Trophoblast cell (in vitro differentiated cells and primary cell): Measurements from ENCODE around the gene ALK.
A peak's percentile ranks its signal among the peaks of the same experiment; 100 is the strongest.

ENCODE experiments used
- DNase-seq, 2 donors: peaks; one replicate each; pipeline ENCODE4 v3.0.0-alpha.2; 2016
- H2AFZ ChIP-seq: 2 replicates; pipeline ENCODE4 v1.6.1; 2013; ENCODE audit warnings: low read length, moderate library complexity, mild to moderate bottlenecking; ENCODE audit not compliant: insufficient read depth, poor library complexity
- H2AK5ac ChIP-seq: 2 replicates; pipeline ENCODE4 v1.6.1; 2013; ENCODE audit warnings: mild to moderate bottlenecking, low read length
- H2BK120ac ChIP-seq: 2 replicates; pipeline ENCODE4 v1.6.1; 2013; ENCODE audit warnings: low read length, mild to moderate bottlenecking, moderate library complexity; ENCODE audit not compliant: insufficient read depth, poor library complexity
- H2BK12ac ChIP-seq: 2 replicates; pipeline ENCODE4 v1.6.1; 2013; ENCODE audit warnings: mild to moderate bottlenecking, low read length, moderate library complexity
- H2BK5ac ChIP-seq: 2 replicates; pipeline ENCODE4 v1.6.1; 2013; ENCODE audit warnings: low read length, low read depth, moderate library complexity, mild to moderate bottlenecking; ENCODE audit not compliant: poor library complexity
- H3K14ac ChIP-seq: 2 replicates; pipeline ENCODE4 v1.6.1; 2013; ENCODE audit warnings: mild to moderate bottlenecking, low read length
- H3K18ac ChIP-seq: 2 replicates; pipeline ENCODE4 v1.6.1; 2013; ENCODE audit warnings: mild to moderate bottlenecking, low read length
- H3K23ac ChIP-seq: 2 replicates; pipeline ENCODE4 v1.6.1; 2013; ENCODE audit warnings: low read length
- H3K27ac ChIP-seq: 2 replicates; pipeline ENCODE4 v1.5.1; 2013; ENCODE audit warnings: low read depth, mild to moderate bottlenecking, inconsistent platforms, low read length, moderate library complexity
- H3K27me3 ChIP-seq: 2 replicates; pipeline ENCODE4 v1.6.1; 2013; ENCODE audit warnings: inconsistent platforms, mild to moderate bottlenecking, low read length, moderate library complexity; ENCODE audit not compliant: insufficient read depth
- H3K36me3 ChIP-seq, 2 experiments: 1 replicate in 1 of 2; 2 replicates in 1 of 2; pipeline ENCODE4 v1.6.1; 2013; ENCODE audit warnings: low read length in 2 of 2, mild to moderate bottlenecking in 2 of 2, moderate library complexity in 1 of 2; ENCODE audit not compliant: insufficient read depth in 2 of 2, control insufficient read depth in 1 of 2
- H3K4ac ChIP-seq: 2 replicates; pipeline ENCODE4 v1.6.1; 2013; ENCODE audit warnings: low read depth, mild to moderate bottlenecking, low read length, moderate library complexity
- H3K4me1 ChIP-seq, 2 experiments: 1 replicate in 1 of 2; 2 replicates in 1 of 2; pipeline ENCODE4 v1.6.1; 2013; ENCODE audit warnings: low read length in 2 of 2, mild to moderate bottlenecking in 2 of 2, moderate library complexity in 1 of 2; ENCODE audit not compliant: insufficient read depth in 2 of 2, control insufficient read depth in 1 of 2
- H3K4me2 ChIP-seq: 2 replicates; pipeline ENCODE4 v1.6.1; 2013; ENCODE audit warnings: inconsistent platforms, mild to moderate bottlenecking, low read length, moderate library complexity
- H3K4me3 ChIP-seq: 2 replicates; pipeline ENCODE4 v1.5.1; 2013; ENCODE audit warnings: mild to moderate bottlenecking, low read depth, low read length, inconsistent platforms
- H3K79me1 ChIP-seq: one replicate; pipeline ENCODE4 v1.6.1; 2013; ENCODE audit warnings: low read length
- H3K79me2 ChIP-seq: 2 replicates; pipeline ENCODE4 v1.6.1; 2013; ENCODE audit warnings: low read length, mild to moderate bottlenecking; ENCODE audit not compliant: control insufficient read depth, insufficient read depth, poor library complexity
- H3K9ac ChIP-seq: 2 replicates; pipeline ENCODE4 v1.6.1; 2013; ENCODE audit warnings: mild to moderate bottlenecking, low read length
- H3K9me3 ChIP-seq: 2 replicates; pipeline ENCODE4 v1.6.1; 2013; ENCODE audit warnings: low read depth, mild to moderate bottlenecking, control low read depth, inconsistent platforms, low read length; ENCODE audit not compliant: insufficient read depth
- H4K12ac ChIP-seq: 2 replicates; pipeline ENCODE4 v1.6.1; 2013; ENCODE audit warnings: low read depth, mild to moderate bottlenecking, low read length, moderate library complexity
- H4K8ac ChIP-seq: 2 replicates; pipeline ENCODE4 v1.6.1; 2013; ENCODE audit warnings: low read depth, mild to moderate bottlenecking, low read length, moderate library complexity
- H4K91ac ChIP-seq: one replicate; pipeline ENCODE4 v1.6.1; 2013; ENCODE audit warnings: low read depth, mild to moderate bottlenecking, low read length, moderate library complexity
- WGBS: extraction: QIAGEN DNeasy Blood & Tissue Kit; methylation state at CpG from one replicate; pipeline ENCODE4 v1.1.7; 2013; ENCODE audit warnings: missing lambda C conversion rate; ENCODE audit not compliant: insufficient read length, insufficient coverage; ENCODE audit errors: extremely low coverage; 5-methylcytosine and 5-hydroxymethylcytosine counted together

Gene ALK

DNA sequence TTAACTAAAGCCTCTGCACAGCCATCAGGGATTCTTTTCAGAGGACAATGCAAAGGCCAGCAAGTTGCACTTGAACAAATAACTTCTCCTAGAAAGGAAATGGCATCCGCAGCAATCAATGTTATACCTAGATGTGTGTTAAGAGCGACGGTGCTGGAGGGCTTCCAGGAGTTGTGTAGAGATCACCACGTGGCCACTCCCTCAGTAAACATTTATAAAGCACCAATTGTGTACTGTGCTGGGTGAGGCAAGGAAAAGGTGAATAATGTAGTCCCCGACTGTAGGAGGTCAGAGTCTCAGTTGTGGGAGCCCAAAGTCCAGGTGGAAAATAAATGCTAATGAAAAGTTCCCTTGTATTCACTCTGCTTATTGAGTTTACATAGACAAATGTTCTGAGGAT is 135.0 kb downstream of the ALK start:
- Histone ChIP-seq H4K8ac (no peak overlapping the region), H3K4me3 (no peak overlapping the region), H3K4me2 (no peak overlapping the region), H3K79me1 (no peaks in the 10 kb centered on the region), H3K9ac (no peak overlapping the region), H3K23ac (no peak overlapping the region), H2AK5ac (no peak overlapping the region), H2BK12ac (no peak overlapping the region), H3K27ac (no peak overlapping the region), H3K14ac (no peak overlapping the region), H2BK120ac (no peak overlapping the region), H3K36me3 (no peaks in the 10 kb centered on the region), H4K12ac (no peak overlapping the region), H4K91ac (no peak overlapping the region), H3K79me2 (no peaks in the 10 kb centered on the region), H3K27me3 (no peaks in the 10 kb centered on the region), H2BK5ac (no peak overlapping the region), H3K4ac (no peak overlapping the region), H3K9me3 (no peaks in the 10 kb centered on the region), H3K18ac (no peak overlapping the region), H3K4me1 (peaks cover 4% of the 10 kb centered on the region in 2 experiments), H2AFZ (no peak overlapping the region)
- WGBS = no CpG with 5 or more reads among the region's 5 CpGs
- DNase-seq = no peak

DNA sequence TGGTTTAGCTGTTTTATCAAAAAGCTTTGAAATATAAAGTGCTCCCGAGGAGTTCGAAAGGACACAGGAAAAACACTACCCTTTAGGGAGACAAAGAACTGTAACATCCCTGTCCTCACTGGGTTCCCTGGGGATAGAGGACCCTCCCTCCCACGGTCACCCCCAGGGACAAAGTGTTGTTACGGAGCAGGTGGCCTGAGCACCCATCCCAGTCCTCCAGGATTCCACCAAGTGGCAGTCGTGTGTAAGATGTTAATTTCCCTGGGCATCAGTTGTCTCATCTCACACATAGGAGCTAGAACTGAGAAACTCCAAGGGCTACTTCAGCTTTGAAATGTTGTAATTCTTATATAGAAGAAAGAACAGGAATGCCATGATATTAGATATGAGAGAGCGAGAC is 137.7 kb downstream of the ALK start:
- H2BK12ac ChIP-seq = no peak overlapping the region
- H3K9ac ChIP-seq = no peak overlapping the region
- H3K4me1 ChIP-seq = peaks cover 4% of the 10 kb centered on the region in 2 experiments
- no peak overlapping the region for H3K14ac ChIP-seq
- no peaks in the 10 kb centered on the region for H3K9me3 ChIP-seq
- H3K79me2 ChIP-seq = no peaks in the 10 kb centered on the region
- no peak overlapping the region for H3K4ac ChIP-seq
- no CpG with 5 or more reads among the region's 6 CpGs for WGBS
- no peak overlapping the region for H2BK120ac ChIP-seq
- H4K91ac ChIP-seq = no peak overlapping the region
- no peak overlapping the region for H2AK5ac ChIP-seq
- no peaks in the 10 kb centered on the region for H3K27me3 ChIP-seq
- H3K36me3 ChIP-seq = no peaks in the 10 kb centered on the region
- no peak overlapping the region for H3K27ac ChIP-seq
- H3K23ac ChIP-seq = no peak overlapping the region
- DNase-seq = peak in 1 of 2 donors; percentile 3
- H2AFZ ChIP-seq = no peak overlapping the region
- H2BK5ac ChIP-seq = no peak overlapping the region
- no peak overlapping the region for H3K4me3 ChIP-seq
- H3K4me2 ChIP-seq = no peak overlapping the region
- no peak overlapping the region for H3K18ac ChIP-seq
- no peaks in the 10 kb centered on the region for H3K79me1 ChIP-seq
- no peak overlapping the region for H4K12ac ChIP-seq
- no peak overlapping the region for H4K8ac ChIP-seq

DNA sequence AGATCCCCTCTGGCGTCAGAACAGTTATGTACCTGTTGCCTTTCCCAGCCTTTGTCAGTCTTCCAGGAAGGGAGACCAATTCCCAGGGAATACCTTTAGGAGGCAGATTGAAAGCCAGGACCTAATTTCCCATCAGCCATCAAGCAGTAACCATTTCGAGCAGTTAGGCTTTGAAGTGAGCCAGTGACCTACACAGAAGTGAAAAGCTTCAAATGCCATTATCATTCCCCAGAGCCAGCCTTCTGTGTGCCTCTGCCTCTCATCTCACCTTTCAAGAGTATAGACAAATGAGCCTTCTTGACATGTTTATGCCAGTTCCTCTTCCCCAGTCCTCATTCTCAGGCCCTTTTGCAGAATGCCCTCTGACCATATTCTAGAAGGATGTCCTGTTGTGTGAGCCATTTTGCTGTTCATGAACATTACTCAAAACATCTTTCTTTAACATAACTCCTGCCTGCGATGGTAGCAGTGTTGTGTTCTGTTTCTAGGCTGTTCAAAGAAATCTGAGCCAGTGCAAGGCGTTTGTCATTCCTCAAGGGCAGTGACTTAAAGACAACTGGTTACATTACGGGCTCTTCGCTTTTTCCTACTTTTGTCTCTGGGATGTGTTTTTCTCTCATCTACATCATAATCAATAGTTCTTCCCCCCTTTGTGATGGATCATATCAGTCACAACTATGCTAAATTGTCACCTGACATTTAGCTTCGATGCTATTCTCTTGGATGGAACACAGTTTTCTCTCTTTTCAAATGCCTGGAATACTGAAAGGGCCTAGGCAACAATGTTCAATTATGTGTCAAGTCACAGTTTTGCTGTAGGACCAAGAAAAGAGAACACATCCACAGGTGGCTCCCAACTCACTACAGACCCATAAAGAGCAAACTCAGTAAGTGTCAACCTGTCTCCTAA is 138.6 kb downstream of the ALK start:
- no peak overlapping the region for H2AK5ac ChIP-seq
- H3K4ac ChIP-seq = no peak overlapping the region
- no peaks in the 10 kb centered on the region for H3K79me2 ChIP-seq
- H3K14ac ChIP-seq = no peak overlapping the region
- H3K4me2 ChIP-seq = no peak overlapping the region
- H4K8ac ChIP-seq = no peak overlapping the region
- no peaks in the 10 kb centered on the region for H3K27me3 ChIP-seq
- DNase-seq = no peak
- peaks cover 4% of the 10 kb centered on the region in 2 experiments for H3K4me1 ChIP-seq
- H3K9ac ChIP-seq = no peak overlapping the region
- no peak overlapping the region for H3K23ac ChIP-seq
- WGBS = no CpG with 5 or more reads among the region's 7 CpGs
- H3K36me3 ChIP-seq = no peaks in the 10 kb centered on the region
- no peak overlapping the region for H4K12ac ChIP-seq
- no peak overlapping the region for H2BK120ac ChIP-seq
- no peak overlapping the region for H2BK12ac ChIP-seq
- no peak overlapping the region for H3K27ac ChIP-seq
- no peaks in the 10 kb centered on the region for H3K79me1 ChIP-seq
- no peak overlapping the region for H3K18ac ChIP-seq
- no peak overlapping the region for H3K4me3 ChIP-seq
- no peak overlapping the region for H2BK5ac ChIP-seq
- H3K9me3 ChIP-seq = peaks cover 2% of the 10 kb centered on the region
- no peak overlapping the region for H2AFZ ChIP-seq
- no peak overlapping the region for H4K91ac ChIP-seq

DNA sequence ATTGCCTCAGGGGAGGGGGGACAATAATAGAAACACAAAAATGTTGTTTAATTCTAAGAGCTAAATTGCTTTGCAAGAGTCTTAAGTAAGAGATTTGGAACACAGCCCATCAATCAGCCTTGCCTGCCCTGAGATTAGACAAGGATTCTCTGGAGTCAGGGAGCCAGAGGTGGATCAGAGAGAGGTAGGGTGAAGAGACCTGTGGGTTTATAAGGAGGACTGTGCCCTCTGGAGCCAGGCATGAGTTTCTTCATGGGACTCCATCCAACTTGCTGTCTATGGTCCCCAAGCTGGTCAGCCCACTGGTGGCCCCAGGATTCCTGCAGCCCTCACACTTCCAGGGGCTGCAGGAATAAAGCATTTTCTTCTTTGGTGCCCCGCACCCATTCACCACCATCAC is 139.3 kb downstream of the ALK start:
- no peak overlapping the region for H3K4me2 ChIP-seq
- H3K36me3 ChIP-seq = no peaks in the 10 kb centered on the region
- H3K23ac ChIP-seq = no peak overlapping the region
- no peak for DNase-seq
- no peak overlapping the region for H4K12ac ChIP-seq
- H3K18ac ChIP-seq = no peak overlapping the region
- no peak overlapping the region for H3K9ac ChIP-seq
- no peak overlapping the region for H3K14ac ChIP-seq
- H3K4me3 ChIP-seq = no peak overlapping the region
- no peak overlapping the region for H2BK12ac ChIP-seq
- H4K8ac ChIP-seq = no peak overlapping the region
- H2AK5ac ChIP-seq = no peak overlapping the region
- H3K79me1 ChIP-seq = no peaks in the 10 kb centered on the region
- no peaks in the 10 kb centered on the region for H3K79me2 ChIP-seq
- H3K4ac ChIP-seq = no peak overlapping the region
- no CpG with 5 or more reads among the region's 1 CpG for WGBS
- H3K27ac ChIP-seq = no peak overlapping the region
- H3K4me1 ChIP-seq = peaks cover 4 to 7% of the 10 kb centered on the region in 2 experiments
- H4K91ac ChIP-seq = peak overlapping the region; percentile 48
- H3K27me3 ChIP-seq = no peaks in the 10 kb centered on the region
- H3K9me3 ChIP-seq = peaks cover 2% of the 10 kb centered on the region
- no peak overlapping the region for H2BK120ac ChIP-seq
- no peak overlapping the region for H2AFZ ChIP-seq
- no peak overlapping the region for H2BK5ac ChIP-seq
